GM18498 (cell line): Measurements from ENCODE around the gene RANBP10.
"Not testable (repeated sequence)": the region's sequence is repeated elsewhere in the genome, so short reads cannot be mapped to it uniquely, and the experiment has no call there.

Source experiments
- ATAC-seq: cut with Tn5 transposase; IDR thresholded peaks from one replicate; pipeline ENCODE4 v1.9.1; 2021; ENCODE audit warnings: mild to moderate bottlenecking, moderate library complexity; ENCODE audit not compliant: unreplicated experiment

Gene RANBP10

DNA sequence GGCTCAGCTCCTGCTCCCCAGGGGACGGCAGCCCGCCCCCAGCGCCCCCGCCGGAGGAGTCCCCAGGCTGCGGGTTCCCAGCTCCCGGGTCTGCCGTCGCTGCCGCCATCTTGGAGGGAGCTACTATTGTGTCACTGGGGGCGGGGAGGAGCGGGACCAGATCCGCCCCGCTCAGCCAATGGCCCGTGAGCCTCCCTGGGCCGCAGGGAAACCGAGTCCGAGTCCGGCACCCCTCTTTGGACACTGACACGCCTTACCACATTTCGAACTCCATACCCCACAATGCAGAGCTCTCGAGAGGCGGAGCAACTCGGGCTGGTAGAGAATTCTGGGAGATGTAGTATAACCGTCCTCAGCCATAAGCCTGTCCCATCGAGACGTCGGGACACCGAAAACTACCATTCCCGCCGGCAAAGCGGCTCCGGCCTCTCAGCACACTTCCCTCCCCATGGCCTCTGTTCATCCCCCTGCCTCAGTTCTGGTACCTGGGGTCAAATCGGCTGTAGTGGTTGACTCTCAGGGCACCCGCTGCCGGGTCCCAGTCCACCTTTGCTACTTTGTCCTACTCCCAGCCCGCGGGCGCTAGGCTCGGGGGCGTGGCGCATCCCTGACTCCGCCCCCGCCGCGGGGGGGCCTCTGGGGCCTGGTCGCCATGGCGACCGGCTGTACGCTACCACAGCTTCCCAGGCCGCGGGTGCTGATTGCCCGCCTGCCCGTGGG is at the start of gene RANBP10, which contains the start of gene TSNAXIP1:
Gene RANBP10, minus strand, starts transcription at position 133 of the 720 bp plus-strand sequence. Its CDS starts 24 bp downstream, at position 109.
Gene TSNAXIP1, plus strand, starts transcription at position 462 of the 720 bp plus-strand sequence. CDS start 261 bp downstream, outside the sequence.
- ATAC-seq, result peak; percentile 90

DNA sequence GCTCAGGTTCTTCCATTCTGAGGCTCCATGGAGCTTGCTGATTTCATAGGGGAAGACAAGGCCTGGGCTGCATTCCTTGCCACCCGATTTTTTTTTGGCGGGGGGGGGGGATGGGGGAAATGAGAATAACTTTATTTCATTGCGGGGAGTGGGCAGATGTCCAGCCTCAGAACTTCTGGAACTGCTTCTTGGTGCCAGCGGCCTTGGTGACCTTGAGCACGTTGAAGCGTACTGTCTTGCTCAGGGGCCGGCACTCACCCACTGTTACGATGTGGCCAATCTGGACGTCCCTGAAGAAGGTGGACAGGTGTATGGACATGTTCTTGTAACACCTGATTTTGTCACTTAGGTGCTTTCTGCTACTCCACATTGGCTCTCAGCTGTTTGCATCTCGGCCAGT is 49.4 kb upstream of the RANBP10 start:
- ATAC-seq, result no peak

DNA sequence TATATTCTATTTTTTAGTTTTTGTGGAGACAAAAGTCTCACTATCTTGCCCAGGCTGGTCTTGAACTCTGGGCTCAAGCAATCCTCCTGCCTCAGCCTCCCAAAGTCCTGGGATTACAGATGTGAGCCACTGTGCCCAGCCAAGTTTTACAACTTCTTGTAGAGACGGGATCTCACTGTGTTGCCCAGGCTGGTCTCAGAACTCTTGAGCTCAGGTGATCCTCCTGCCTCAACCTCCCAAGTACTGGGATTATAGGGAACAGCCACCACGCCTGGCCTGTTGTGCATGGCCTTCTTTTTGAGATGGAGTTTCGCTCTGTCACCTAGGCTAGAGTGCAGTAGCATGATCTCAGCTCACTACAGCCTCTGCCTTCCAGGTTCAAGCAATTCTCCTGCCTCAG is 47.3 kb upstream of the RANBP10 start:
- no peak for ATAC-seq

DNA sequence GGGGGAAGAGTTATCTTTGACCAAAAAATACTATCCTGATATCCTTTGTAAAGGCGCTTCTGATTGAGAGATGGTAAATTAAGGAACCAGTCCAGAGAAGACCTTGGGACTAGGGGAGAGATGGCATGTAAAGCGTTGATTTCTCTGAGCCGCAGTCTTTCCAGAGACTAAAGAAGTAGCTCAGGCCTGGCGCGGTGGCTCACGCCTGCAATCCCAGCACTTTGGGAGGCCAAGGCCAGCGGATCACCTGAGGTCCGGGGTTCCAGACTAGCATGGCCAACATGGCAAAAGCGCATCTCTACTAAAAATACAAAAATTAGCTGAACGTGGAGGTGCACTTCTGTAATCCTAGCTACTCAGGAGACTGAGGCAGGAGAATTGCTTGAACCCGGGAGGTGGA is 41.8 kb upstream of the RANBP10 start:
- ATAC-seq, result no peak

DNA sequence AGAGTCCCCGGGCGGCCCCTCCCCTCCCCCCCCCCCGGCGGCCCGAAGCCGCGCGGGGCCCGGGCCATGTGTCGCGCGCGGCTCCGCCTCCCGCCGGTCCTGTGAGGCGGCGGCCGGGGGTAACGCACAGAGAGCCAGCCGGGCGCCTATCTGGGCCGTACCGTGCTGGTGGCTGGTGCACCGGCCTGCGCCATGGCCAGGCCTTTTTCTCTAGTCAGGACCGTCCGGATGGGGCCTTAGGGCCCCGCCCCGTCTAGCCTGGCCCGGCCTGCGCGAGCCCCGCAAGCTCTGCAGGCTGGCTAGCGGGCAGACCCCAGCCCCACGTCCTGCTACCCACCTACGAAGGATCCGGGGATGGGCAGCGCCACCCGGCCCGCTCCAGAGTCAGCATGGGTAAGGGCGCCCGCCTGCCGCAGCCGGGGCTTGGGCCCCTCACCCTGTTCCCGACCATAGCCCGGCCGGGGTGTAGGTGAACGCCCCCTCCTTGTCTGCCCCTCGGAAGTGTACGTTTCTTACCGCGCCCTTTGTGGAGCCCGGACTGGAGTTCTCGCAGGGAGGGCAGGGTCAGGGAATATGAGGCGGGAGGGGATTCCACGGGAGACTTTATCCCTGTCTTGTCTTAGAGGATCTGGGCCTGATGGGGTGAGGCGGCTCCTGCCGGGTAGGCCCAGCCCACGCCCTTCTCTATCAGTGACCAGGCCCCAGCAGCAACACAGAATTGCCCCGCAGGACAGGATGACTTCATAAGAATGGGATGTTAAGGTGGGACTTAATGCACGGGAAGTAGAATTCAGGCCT is 40.9 kb upstream of the RANBP10 start, which contains the start of gene CENPT:
Gene CENPT, minus strand, starts transcription at position 630 of the 798 bp plus-strand sequence. CDS start 13,834 bp downstream, outside the sequence.
- peak; percentile 44 for ATAC-seq

DNA sequence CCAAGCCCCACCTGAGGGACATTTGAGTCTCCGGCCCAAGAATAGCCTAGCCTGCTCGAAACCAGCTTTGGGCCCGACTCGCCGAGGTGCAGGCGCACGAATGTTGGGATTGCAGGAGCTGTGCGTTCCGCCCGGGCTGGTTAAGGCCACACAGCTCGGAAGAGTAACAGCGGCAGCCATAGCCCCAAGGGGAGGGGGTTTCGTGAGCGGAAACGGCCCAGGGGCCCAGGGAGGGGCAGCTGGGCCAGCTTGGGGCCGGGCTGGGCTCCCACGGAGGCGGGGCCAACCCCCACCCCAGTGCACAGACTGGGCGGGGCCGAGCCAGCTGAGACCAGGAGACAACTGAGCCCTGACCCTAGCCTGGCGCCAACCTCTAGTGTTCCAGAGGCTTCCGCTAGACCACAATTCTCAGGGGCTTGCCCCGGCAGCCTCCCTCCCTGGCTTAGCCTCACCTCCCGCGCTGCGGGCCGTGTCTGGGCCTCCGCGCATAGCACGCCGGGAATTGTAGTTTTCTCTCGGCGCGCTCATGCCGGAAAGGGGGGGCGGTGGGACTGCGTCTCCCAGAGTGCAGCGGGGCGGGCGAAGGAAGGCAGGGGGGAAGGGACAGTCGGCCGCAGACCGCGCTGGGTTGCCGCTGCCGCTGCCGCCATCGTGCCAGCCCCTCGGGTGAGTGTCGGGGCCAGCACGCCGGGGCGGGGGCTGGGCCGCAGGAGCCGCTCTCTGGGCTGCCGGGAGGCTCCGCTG is 40.1 kb upstream of the RANBP10 start, which contains the start of gene NUTF2:
Gene NUTF2, plus strand, starts transcription at position 614 of the 744 bp plus-strand sequence. CDS start 18,198 bp downstream, outside the sequence.
- peak; percentile 61 for ATAC-seq

DNA sequence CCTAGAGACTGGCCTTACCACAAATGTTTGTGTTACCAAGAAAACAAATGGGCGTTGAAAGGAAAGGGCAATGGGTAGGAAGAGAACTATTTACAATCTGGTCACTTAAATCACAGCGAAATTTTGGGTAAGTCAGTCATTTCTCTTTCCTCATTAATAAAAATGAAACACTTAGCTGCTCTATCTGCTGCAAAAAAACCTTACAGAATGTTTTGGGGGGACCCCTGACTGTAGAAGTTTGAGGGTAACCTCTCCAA is 39.6 kb upstream of the RANBP10 start:
- ATAC-seq, result no peak

DNA sequence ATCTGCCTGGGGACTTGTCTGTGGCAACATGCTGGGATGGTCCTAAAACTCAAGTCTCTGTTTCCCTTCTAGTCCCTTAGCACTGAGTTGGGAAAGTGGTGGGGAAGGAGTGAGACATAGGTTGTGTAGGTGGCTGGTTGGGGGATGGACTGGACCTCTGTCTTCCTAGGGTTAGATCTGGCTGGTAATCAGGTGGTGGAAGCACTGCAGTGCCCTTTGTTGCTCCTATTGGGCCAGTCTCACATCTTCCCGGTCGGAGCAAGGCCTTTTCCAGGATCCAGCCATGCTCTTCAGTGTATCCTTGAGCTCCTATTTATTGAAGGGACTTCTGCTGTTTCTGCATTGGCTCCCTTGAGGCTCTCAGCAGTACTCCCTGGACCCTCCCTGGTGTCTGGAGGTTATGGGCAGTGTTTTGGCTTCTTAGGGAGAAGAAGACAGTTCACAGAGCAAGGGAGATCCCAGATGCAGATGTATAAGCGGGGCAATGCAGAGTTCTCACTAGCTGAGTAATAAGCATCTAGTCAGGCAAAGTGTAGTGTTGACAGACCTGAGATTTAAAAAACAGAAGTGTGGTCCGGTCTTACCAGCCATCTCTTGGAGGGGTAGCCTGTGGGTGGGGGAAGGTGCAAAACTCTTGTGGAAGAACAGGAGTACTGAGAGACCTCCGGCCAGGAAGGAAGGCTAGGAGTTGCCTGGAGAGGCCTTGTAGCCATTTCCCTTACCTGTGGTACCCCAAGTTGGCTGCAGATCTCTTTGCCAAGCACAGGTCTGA is 39.1 kb upstream of the RANBP10 start:
- no peak for ATAC-seq

DNA sequence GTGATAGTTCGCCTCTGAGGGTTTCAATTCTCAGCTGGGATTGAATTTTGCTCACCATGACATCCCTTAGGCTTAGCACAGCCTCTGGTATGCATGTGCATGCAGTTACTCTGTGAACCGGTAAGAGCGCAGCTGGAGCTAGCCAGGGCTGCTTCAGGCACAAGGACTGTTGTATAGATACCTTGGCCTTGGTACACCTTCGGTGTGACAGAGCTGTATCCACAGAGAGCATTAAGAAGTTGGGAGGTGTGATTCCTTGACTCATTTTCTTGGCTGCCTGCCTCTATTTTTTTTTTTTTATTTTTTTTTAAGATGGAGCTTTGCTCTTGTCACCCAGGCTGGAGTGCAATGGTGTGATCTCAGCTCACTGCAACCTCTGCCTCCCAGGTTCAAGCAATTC is 38.1 kb upstream of the RANBP10 start:
- ATAC-seq, result no peak

DNA sequence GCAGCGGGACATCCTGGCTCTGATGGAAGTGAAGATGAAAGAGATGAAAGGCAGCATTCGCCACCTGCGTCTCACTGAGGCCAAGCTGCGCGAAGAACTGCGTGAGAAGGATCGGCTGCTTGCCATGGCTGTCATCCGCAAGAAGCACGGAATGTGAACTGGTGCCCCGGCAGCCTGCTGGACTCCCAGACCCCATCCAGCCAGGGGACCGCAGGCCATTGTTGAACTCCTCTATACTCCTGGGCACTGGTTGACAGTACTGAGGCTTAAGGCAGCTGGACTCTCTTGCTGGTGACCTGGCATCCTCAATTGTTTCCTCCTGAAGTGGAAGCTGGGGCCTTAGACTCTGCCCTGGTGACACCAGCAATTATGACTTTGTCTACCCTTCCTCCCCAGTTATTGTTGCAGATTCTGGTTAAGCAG is 37.0 kb upstream of the RANBP10 start:
- ATAC-seq, result no peak

DNA sequence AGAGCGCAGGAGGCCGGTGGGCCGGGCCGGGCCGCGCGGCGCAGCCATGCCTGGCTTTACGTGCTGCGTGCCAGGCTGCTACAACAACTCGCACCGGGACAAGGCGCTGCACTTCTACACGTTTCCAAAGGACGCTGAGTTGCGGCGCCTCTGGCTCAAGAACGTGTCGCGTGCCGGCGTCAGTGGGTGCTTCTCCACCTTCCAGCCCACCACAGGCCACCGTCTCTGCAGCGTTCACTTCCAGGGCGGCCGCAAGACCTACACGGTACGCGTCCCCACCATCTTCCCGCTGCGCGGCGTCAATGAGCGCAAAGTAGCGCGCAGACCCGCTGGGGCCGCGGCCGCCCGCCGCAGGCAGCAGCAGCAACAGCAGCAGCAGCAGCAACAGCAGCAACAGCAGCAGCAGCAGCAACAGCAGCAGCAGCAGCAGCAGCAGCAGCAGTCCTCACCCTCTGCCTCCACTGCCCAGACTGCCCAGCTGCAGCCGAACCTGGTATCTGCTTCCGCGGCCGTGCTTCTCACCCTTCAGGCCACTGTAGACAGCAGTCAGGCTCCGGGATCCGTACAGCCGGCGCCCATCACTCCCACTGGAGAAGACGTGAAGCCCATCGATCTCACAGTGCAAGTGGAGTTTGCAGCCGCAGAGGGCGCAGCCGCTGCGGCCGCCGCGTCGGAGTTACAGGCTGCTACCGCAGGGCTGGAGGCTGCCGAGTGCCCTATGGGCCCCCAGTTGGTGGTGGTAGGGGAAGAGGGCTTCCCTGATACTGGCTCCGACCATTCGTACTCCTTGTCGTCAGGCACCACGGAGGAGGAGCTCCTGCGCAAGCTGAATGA is 36.4 kb upstream of the RANBP10 start:
- ATAC-seq, result peak; percentile 18

DNA sequence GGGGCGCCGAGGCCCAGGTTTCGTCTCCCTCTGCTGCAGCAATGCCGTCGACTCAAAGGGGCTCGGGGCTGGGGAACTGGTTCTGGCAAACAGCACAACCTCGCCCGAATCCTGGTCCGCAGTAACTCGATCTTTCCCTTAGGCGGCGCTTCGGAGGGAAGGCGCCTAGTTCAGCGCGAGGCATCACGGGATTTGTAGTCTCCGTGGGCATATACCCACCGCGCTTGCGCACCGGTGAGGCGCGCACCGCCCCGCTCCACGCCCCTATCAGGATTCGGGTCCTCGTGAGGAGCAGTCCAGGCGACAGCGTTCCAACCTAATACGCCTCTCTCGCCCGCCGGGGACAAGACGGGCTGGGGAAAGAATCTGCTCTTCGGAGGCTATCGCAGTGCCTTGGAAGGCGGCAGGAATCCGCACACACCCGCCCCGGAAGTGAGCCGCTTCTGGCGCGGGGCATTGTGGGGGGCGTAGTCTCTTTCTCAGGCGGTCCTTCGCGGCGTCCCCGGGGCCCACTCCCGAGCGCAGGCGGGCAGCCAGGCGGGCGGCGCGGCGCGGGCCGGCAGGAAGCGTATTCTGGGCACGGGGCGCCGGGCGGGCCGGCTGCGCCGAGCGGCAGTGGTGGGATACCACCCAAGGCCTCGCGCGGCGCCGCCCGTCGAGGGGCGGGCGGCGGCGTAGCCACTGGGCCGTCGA is 35.6 kb upstream of the RANBP10 start, which contains the start of gene THAP11:
Gene THAP11, plus strand, starts transcription at position 505 of the 693 bp plus-strand sequence. CDS start 235 bp downstream, outside the sequence.
- peak; percentile 44 for ATAC-seq

DNA sequence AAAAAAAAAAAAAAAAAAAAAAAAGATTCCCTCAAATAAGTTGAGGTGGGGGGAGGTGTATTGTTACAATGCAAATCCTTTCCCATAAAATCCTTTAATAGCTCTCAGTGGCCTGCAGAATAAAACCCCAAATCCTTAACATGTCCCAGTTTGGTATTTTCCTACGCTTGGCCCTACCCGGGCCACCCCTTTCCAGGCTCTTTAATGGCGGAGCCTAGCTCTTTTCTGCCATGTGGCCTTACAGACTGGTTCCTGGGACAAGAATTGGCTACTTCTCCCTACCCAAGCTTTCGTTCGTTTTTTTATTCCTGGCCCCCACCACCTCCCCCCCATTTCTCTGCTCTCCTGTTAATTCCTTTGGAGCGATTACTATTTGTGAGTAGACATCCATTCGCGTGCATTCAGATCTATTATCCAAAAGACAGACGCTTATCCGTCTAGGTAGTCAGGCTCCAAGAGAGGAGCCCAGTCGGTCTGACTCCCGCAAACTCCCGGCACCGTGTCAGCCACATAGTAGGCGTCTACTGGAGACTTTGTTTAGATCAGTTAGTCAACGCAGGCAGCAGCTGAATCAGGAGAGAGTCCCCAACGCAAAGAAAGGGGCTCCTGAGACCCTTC is 34.9 kb upstream of the RANBP10 start:
- no peak for ATAC-seq

DNA sequence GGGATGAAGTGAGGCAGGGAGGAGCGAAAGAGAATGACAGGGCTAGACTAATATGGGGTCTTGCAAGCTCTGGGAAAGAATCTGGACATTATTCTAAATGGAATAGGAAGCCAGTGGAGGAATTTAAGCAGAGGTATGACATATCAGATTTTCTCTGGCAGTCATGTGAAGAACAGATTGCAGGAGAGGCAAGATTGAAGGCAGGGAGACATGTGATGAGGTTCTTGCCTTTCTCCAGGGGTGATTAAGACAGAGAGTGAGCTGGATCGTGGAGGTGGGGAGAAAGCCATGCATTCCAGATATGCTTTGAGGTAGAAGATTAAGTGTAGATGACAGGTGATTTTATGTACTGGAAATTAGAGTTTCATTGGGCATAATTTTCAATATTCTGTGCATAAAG is 31.5 kb upstream of the RANBP10 start:
- ATAC-seq, result no peak

DNA sequence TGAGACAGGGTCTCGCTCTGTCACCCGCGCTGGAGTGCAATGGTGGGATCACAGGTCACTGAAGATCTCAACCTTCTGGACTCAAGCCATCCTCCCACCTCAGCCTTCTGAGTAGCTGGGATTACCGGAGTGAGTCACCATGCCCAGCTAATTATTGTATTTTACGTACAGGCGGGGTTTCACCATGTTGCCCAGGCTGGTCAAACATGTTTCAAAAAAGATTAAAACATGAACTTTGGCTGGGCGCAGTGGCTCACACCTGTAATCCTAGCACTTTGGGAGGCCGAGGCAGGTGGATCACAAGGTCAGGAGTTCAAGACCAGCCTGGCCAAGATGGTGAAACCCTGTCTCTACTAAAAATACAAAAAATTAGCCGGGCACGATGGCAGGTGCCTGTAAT is 30.8 kb upstream of the RANBP10 start:
- ATAC-seq, result not testable (repeated sequence)

DNA sequence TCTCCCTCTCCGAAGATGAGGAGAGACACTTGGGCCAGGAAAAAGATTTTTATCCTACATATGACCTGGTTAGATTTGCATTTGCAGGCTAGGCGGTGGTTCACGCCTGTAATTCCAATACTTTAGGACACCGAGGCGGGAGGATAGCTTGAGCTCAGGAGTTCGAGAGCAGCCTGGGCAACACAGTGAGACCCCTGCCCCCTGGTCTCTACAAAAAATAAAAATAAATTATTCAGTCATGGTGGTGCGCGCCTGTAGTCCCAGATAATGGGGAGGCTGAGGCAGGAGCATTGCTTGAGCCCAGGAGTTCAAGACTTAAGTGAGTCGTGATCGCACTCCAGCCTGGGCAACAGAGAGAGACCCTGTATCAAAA is 27.9 kb upstream of the RANBP10 start:
- ATAC-seq, result no peak

DNA sequence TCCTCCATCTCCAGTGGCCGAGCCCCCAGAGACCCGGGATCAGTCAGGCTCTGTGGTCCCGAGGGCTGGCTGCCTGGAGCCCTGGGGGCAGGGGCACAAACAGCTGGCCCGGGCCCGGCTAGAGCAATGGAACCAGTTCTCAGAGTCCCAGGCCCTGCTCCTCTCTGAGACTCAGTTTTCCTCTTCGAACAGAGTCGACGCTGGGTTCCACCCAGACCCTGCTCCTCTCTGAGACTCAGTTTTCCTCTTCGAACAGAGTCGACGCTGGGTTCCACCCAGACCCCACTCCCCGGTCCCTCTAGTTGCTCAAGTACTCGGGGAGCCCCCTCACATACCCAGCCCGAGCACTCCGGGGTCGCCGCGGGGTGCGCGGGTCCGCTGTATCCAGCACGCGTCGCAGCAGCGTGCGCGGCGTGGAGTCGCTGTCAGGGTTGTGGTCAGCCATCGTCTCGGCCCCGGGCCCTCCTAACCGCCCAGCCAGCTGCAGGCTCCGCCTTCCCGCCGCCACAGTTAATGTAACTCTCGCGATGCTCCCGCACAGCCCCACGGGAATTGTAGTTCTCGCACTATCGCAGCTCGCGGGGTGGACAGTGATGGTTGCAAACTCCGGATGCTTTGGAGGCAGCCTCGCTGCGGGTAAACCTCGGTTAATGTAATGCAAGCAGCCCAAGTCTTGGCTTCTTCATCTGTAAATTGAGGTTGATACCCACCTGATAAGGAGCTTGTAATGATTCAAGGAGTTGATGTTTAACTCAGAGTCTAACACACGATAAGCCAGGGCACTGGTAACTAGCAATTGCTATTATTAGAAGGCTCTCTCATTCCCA is 27.3 kb upstream of the RANBP10 start:
- peak; percentile 97 for ATAC-seq

DNA sequence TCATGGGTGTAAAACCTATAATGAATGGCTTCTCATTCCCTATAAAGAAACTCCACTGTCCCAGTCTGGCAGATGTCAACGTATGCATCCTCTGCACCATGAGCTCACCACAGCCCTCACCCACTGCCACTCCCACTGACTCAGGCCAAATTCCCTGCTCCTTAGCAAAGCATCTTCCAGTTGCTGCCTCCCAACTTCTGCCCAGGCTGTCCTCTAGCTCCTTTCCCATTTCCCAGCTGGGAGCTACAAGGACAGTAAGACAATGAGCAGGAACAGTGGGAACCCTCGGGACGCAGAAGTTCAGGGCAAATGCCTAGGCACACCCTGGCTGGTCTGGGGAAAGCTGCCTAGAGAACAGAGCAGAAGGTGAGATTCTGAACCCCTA is 26.7 kb upstream of the RANBP10 start:
- ATAC-seq, result no peak
